IPS-NIHi11 (cell line): Measurements from ENCODE around the gene FST.

Experiments
- DNase-seq: peaks from one replicate; pipeline ENCODE4 v3.0.0; 2012; ENCODE audit warnings: mixed read lengths, low spot score

Gene FST

DNA sequence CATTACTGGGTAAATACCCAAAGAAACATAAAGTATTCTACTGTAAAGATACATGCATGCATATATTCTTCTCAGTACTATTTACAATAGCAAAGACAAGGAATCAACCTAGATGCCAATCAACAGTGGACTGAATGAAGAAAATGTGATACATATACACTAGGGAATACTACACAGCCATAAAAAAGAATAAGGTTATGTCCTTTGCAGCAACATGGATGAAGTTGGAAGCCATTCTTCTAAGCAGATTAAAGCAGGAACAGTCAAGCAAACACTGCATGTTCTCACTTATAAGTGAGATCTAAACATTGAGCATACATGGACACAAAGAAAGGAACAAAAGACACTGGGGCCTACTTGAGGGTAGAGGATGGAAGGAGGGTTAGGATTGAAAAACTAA is 40.4 kb downstream of the FST start:
- DNase-seq = no peak
